Parathyroid adenoma (tissue), 2 donors: ENCODE data around the gene SREBF1.

Experiments
- H2AFZ ChIP-seq: fragments of 300-600 bp; sonication (generic); one replicate; pipeline ENCODE4 v1.7.0; 2017; ENCODE audit warnings: antibody characterized with exemption, mild to moderate bottlenecking
- H3K27ac ChIP-seq: fragments of 300-600 bp; sonication (generic); one replicate; pipeline ENCODE4 v1.7.0; 2017
- H3K27me3 ChIP-seq: fragments of 300-600 bp; sonication (generic); one replicate; pipeline ENCODE4 v1.7.0; 2017; ENCODE audit warnings: low read length; ENCODE audit not compliant: control insufficient read depth, insufficient read depth
- H3K36me3 ChIP-seq: fragments of 300-600 bp; sonication (generic); one replicate; pipeline ENCODE4 v1.7.0; 2017; ENCODE audit warnings: low read length; ENCODE audit not compliant: control insufficient read depth, insufficient read depth
- H3K4me1 ChIP-seq: fragments of 300-600 bp; sonication (generic); one replicate; pipeline ENCODE4 v1.7.0; 2017; ENCODE audit warnings: control low read depth
- H3K4me2 ChIP-seq: fragments of 300-600 bp; sonication (generic); one replicate; pipeline ENCODE4 v1.7.0; 2017; ENCODE audit warnings: low read length
- H3K4me3 ChIP-seq: fragments of 300-600 bp; sonication (generic); one replicate; pipeline ENCODE4 v1.7.0; 2017; ENCODE audit warnings: low read depth, low read length
- H3K79me2 ChIP-seq: fragments of 300-600 bp; sonication (generic); one replicate; pipeline ENCODE4 v1.7.0; 2017; ENCODE audit warnings: control low read depth
- H3K9ac ChIP-seq: fragments of 300-600 bp; sonication (generic); one replicate; pipeline ENCODE4 v1.7.0; 2017; ENCODE audit warnings: mild to moderate bottlenecking
- H3K9me3 ChIP-seq: fragments of 300-600 bp; sonication (generic); one replicate; pipeline ENCODE4 v1.7.0; 2017; ENCODE audit warnings: low read length; ENCODE audit not compliant: control insufficient read depth
- CTCF ChIP-seq: fragments of 300-600 bp; sonication (generic); IDR thresholded peaks from one replicate; pipeline ENCODE4 v1.7.0; 2017; ENCODE audit warnings: antibody characterized with exemption, mild to moderate bottlenecking
- donor health status: primary hyperparathyroidism.

SREBF1 gene

GRCh38 chr17:17811381-17812210, 25.2 kb downstream of the SREBF1 start:
- Histone ChIP-seq H3K4me2 (peak overlapping the region; percentile 27), H3K27ac (peak overlapping the region; percentile 15), H3K4me3 (no peak overlapping the region), H2AFZ (no peak overlapping the region), H3K4me1 (peaks cover 9% of the 10 kb centered on the region), H3K9ac (no peak overlapping the region), H3K36me3 (no peaks in the 10 kb centered on the region), H3K27me3 (no peaks in the 10 kb centered on the region), H3K9me3 (no peaks in the 10 kb centered on the region), H3K79me2 (peaks cover 4% of the 10 kb centered on the region)
- TF ChIP-seq CTCF: no peak

GRCh38 chr17:17810895-17811248, 25.9 kb downstream of the SREBF1 start:
- H3K36me3 ChIP-seq: no peaks in the 10 kb centered on the region
- no peak overlapping the region for H3K4me3 ChIP-seq
- H2AFZ ChIP-seq: no peak overlapping the region
- no peaks in the 10 kb centered on the region for H3K9me3 ChIP-seq
- peaks cover 6% of the 10 kb centered on the region for H3K79me2 ChIP-seq
- H3K4me2 ChIP-seq: no peak overlapping the region
- H3K27me3 ChIP-seq: no peaks in the 10 kb centered on the region
- TF ChIP-seq CTCF: no peak
- peaks cover 9% of the 10 kb centered on the region for H3K4me1 ChIP-seq
- no peak overlapping the region for H3K27ac ChIP-seq
- H3K9ac ChIP-seq: no peak overlapping the region

- Histone ChIP-seq H3K79me2 (peaks cover 12% of the 10 kb centered on the region), H3K36me3 (no peaks in the 10 kb centered on the region), H3K27ac (no peak overlapping the region), H3K9ac (no peak overlapping the region), H3K4me2 (no peak overlapping the region), H3K4me3 (no peak overlapping the region), H3K9me3 (no peaks in the 10 kb centered on the region), H2AFZ (no peak overlapping the region), H3K27me3 (no peaks in the 10 kb centered on the region), H3K4me1 (peaks cover 9% of the 10 kb centered on the region)
- no peak for TF ChIP-seq CTCF
These were observed 26.5 kb downstream of the SREBF1 start for GRCh38 chr17:17810084-17810894.

GRCh38 chr17:17809531-17810083, 27.2 kb downstream of the SREBF1 start:
- Histone ChIP-seq H3K4me3 (no peak overlapping the region), H3K4me1 (peaks cover 9% of the 10 kb centered on the region), H3K27me3 (no peaks in the 10 kb centered on the region), H3K9ac (no peak overlapping the region), H3K36me3 (no peaks in the 10 kb centered on the region), H2AFZ (no peak overlapping the region), H3K27ac (no peak overlapping the region), H3K79me2 (peaks cover 12% of the 10 kb centered on the region), H3K9me3 (no peaks in the 10 kb centered on the region), H3K4me2 (no peak overlapping the region)
- no peak for TF ChIP-seq CTCF
